ENCODE measurements around the gene RBMS3.
"Not testable (repeated sequence)": the region's sequence is repeated elsewhere in the genome, so short reads cannot be mapped to it uniquely, and the experiment has no call there.

Gene RBMS3

GRCh38 chr3:29382409-29382808, 101.5 kb downstream of the RBMS3 start:
- no peak for TF ChIP-seq CTCF (IDR thresholded peaks at IDR 0.05; ENCODE audit: extremely low read depth, insufficient read depth, missing control alignments)
- in situ Hi-C loops (cut with MboI; ENCODE audit: low pct_unique_long_range_greater_than_20kb, low sequenced_read_pairs, unreplicated experiment): no loop called here
- DNase-seq (ENCODE audit: low spot score): no peak

GRCh38 chr3:29382845-29383244, 102.0 kb downstream of the RBMS3 start:
- TF ChIP-seq CTCF (IDR thresholded peaks at IDR 0.05; ENCODE audit: extremely low read depth, insufficient read depth, missing control alignments): no peak
- no peak for DNase-seq (ENCODE audit: low spot score)
- in situ Hi-C loops (cut with MboI; ENCODE audit: low pct_unique_long_range_greater_than_20kb, low sequenced_read_pairs, unreplicated experiment): no loop called here

- no peak for TF ChIP-seq CTCF (IDR thresholded peaks at IDR 0.05; ENCODE audit: extremely low read depth, insufficient read depth, missing control alignments)
- DNase-seq (ENCODE audit: low spot score): no peak
- in situ Hi-C loops (cut with MboI; ENCODE audit: low pct_unique_long_range_greater_than_20kb, low sequenced_read_pairs, unreplicated experiment): no loop called here
These were observed 103.8 kb downstream of the RBMS3 start for GRCh38 chr3:29384640-29385039.

- TF ChIP-seq CTCF (IDR thresholded peaks at IDR 0.05; ENCODE audit: extremely low read depth, insufficient read depth, missing control alignments): no peak
These were observed 104.4 kb downstream of the RBMS3 start for GRCh38 chr3:29385046-29385830.

GRCh38 chr3:29389362-29389761, 108.5 kb downstream of the RBMS3 start:
- in situ Hi-C loops (cut with MboI; ENCODE audit: low pct_unique_long_range_greater_than_20kb, low sequenced_read_pairs, unreplicated experiment): no loop called here
- TF ChIP-seq CTCF (IDR thresholded peaks at IDR 0.05; ENCODE audit: extremely low read depth, insufficient read depth, missing control alignments): no peak
- DNase-seq (ENCODE audit: low spot score): no peak

More at GRCh38 chr3:29385046-29385830, 104.4 kb downstream of the RBMS3 start:
- DNase-seq (ENCODE audit: low spot score): no peak
- in situ Hi-C loops (cut with MboI; ENCODE audit: low pct_unique_long_range_greater_than_20kb, low sequenced_read_pairs, unreplicated experiment): no loop called here

GRCh38 chr3:29392625-29393388, 111.9 kb downstream of the RBMS3 start:
- TF ChIP-seq CTCF (IDR thresholded peaks at IDR 0.05; ENCODE audit: extremely low read depth, insufficient read depth, missing control alignments): no peak
- in situ Hi-C loops (cut with MboI; ENCODE audit: low pct_unique_long_range_greater_than_20kb, low sequenced_read_pairs, unreplicated experiment): no loop called here
- no peak for DNase-seq (ENCODE audit: low spot score)

GRCh38 chr3:29393946-29394345, 113.1 kb downstream of the RBMS3 start:
- DNase-seq (ENCODE audit: low spot score); in situ Hi-C loops (cut with MboI; ENCODE audit: low pct_unique_long_range_greater_than_20kb, low sequenced_read_pairs, unreplicated experiment): not testable (repeated sequence)
